Esophagus squamous epithelium (tissue), 5 donors: ENCODE results near the gene CLIC4. TPM values are rescaled to one million over a fixed set of nuclear protein-coding genes. Genes with fewer than 3 reads are reported as not detected.
"Not testable (repeated sequence)": the region's sequence is repeated elsewhere in the genome, so short reads cannot be mapped to it uniquely, and the experiment has no call there.

Experiments used
- DNase-seq: peaks from one replicate; lab custom pipeline; 2025; lab: John Stamatoyannopoulos, UW
- H3K27ac ChIP-seq, 4 donors: fragments of 200-600 bp; sonication (generic); one replicate each; pipeline ENCODE4 v1.5.1; 2016 to 2019; ENCODE audit warnings: mild to moderate bottlenecking in 1 of 4
- H3K27me3 ChIP-seq, 4 donors: fragments of 200-600 bp; sonication (generic); 1 replicate in 3 of 4; 2 replicates in 1 of 4; pipeline versions ENCODE4 v1.5.1 to v1.6.0; 2017 to 2021; ENCODE audit warnings: antibody characterized with exemption in 1 of 4
- H3K36me3 ChIP-seq, 3 donors: fragments of 200-600 bp; sonication (generic); one replicate each; pipeline ENCODE4 v1.5.1; 2016 to 2019
- H3K4me1 ChIP-seq, 3 donors: fragments of 200-600 bp; sonication (generic); one replicate each; pipeline ENCODE4 v1.5.1; 2017 to 2019
- H3K4me3 ChIP-seq, 4 donors: fragments of 200-600 bp; sonication (generic); 1 replicate in 3 of 4; 2 replicates in 1 of 4; pipeline ENCODE4 v1.5.1; 2016 to 2019; ENCODE audit warnings: mild to moderate bottlenecking in 2 of 4, moderate library complexity in 1 of 4
- H3K9me3 ChIP-seq, 3 donors: fragments of 200-600 bp; sonication (generic); one replicate each; pipeline ENCODE4 v1.5.1; 2016 to 2019
- POLR2A ChIP-seq, 4 donors: fragments of 450-650 bp; IDR thresholded peaks; one replicate each; pipeline ENCODE4 v1.6.1; 2017; ENCODE audit warnings: antibody characterized with exemption in 4 of 4, mild to moderate bottlenecking in 4 of 4, moderate library complexity in 3 of 4
- WGBS, 2 donors: methylation state at CpG; one replicate each; pipeline ENCODE4 v1.1.5; 2018; 5-methylcytosine and 5-hydroxymethylcytosine counted together
- intact Hi-C: fragments of 100-400 bp; cut with DNase I; formaldehyde crosslinking; loops from one replicate; pipeline ENCODE4 v1.15.0; 2022
- total RNA-seq, 4 donors: library from RNA; depleted of rRNA; stranded (reverse); fragments of >200 nt; gene quantifications; one replicate each; pipeline ENCODE4 v1.1.0, GENCODE V29; 2016
- TF ChIP-seq, protein P1 (sequence below), 6 experiments: fragments of 450-650 bp in 4 of 6; fragments of 200-600 bp in 2 of 6; sonication (generic) in 2 of 6; IDR thresholded peaks; one replicate each; pipeline ENCODE4 v1.5.1; 2016 to 2019; ENCODE audit warnings: antibody characterized with exemption in 6 of 6, mild to moderate bottlenecking in 4 of 6, moderate library complexity in 4 of 6
- donor health status: DM: yes; HTN: yes; CAD: no.

Gene CLIC4
- total RNA-seq, 4 donors from 2014 or later: 22.3 to 204 (median 69.0) TPM

DNA sequence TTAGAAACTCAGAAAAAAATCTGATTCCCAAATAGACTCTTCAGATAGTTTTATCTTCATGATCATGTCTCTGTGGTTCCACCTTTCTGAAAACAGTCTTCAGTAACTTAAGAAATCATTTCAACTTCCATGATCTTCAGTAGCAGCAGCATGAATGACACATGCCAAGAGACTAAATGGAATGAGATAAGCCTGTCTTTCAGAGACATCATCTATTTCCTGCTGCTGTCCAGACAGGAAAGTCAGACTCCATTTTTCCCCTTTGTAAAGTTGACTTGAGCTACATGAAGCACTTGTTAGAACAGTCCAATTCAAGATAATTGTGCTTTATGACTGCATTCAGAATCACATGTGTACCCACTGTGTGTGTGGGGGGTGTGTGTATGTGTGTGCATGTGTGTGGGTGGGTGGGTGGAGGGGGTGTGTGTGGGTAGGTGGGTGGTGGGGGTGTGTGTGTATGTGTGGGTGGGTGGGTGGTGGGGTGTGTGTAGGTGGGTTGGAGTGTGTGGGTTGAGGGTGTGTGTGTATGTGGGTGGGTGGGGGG, 58.8 kb downstream of the CLIC4 start:
- no peak for DNase-seq
- Histone ChIP-seq H3K4me3 (no peak overlapping the region), H3K36me3 (no peaks in the 10 kb centered on the region), H3K27me3 (no peaks in the 10 kb centered on the region), H3K4me1 (peaks cover 0 to 46% (median 18%) of the 10 kb centered on the region in 3 donors), H3K9me3 (no peaks in the 10 kb centered on the region), H3K27ac (peak overlapping the region in 2 of 4 donors; percentile 49 to 50)
- intact Hi-C loops: no loop called here
- TF ChIP-seq, protein P1, sequence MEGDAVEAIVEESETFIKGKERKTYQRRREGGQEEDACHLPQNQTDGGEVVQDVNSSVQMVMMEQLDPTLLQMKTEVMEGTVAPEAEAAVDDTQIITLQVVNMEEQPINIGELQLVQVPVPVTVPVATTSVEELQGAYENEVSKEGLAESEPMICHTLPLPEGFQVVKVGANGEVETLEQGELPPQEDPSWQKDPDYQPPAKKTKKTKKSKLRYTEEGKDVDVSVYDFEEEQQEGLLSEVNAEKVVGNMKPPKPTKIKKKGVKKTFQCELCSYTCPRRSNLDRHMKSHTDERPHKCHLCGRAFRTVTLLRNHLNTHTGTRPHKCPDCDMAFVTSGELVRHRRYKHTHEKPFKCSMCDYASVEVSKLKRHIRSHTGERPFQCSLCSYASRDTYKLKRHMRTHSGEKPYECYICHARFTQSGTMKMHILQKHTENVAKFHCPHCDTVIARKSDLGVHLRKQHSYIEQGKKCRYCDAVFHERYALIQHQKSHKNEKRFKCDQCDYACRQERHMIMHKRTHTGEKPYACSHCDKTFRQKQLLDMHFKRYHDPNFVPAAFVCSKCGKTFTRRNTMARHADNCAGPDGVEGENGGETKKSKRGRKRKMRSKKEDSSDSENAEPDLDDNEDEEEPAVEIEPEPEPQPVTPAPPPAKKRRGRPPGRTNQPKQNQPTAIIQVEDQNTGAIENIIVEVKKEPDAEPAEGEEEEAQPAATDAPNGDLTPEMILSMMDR (IDR thresholded peaks at IDR 0.05): no peak
- TF ChIP-seq POLR2A (IDR thresholded peaks at IDR 0.05): no peak

- intact Hi-C loops: no loop called here
- H3K36me3 ChIP-seq: no peaks in the 10 kb centered on the region
- H3K4me3 ChIP-seq: no peak overlapping the region
- DNase-seq: no peak
- H3K4me1 ChIP-seq: peaks cover 0 to 51% (median 18%) of the 10 kb centered on the region in 3 donors
- no peaks in the 10 kb centered on the region for H3K27me3 ChIP-seq
- TF ChIP-seq POLR2A (IDR thresholded peaks at IDR 0.05): no peak
- TF ChIP-seq, protein P1 (IDR thresholded peaks at IDR 0.05): no peak
- H3K27ac ChIP-seq: peak overlapping the region in 2 of 4 donors; percentile 26 to 57
- WGBS, 2 donors: 57 to 65% methylated on average over 5 of the region's 5 CpGs
- no peaks in the 10 kb centered on the region for H3K9me3 ChIP-seq
These were observed 60.5 kb downstream of the CLIC4 start for GRCh38 chr1:24805534-24806301.

DNA sequence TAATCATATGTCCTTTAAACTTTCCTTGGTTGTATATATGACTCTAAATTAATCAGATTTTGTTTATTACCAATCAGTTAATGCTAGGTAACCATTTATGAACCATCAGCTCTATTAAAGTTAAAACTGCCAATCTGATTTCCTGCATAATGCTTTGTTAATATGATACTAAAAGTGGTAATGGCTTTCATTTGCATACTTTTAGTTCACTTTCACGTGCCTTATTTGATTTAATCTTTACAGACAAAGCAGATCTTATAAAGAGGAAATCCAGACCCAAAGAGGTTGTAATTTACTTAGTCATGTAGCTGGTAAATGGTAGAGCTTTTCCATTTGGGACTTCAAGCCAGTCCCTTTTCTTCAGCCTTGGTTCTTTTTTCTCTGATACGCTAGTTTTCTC, 61.3 kb downstream of the CLIC4 start:
- Histone ChIP-seq H3K27me3 (no peaks in the 10 kb centered on the region), H3K27ac (peak overlapping the region in 1 of 4 donors; percentile 26), H3K4me1 (peaks cover 0 to 45% (median 12%) of the 10 kb centered on the region in 3 donors), H3K9me3 (no peaks in the 10 kb centered on the region), H3K4me3 (no peak overlapping the region), H3K36me3 (no peaks in the 10 kb centered on the region)
- TF ChIP-seq, protein P1 (IDR thresholded peaks at IDR 0.05): no peak
- TF ChIP-seq POLR2A (IDR thresholded peaks at IDR 0.05): no peak
- DNase-seq: no peak
- 52 to 74% methylated on average over 2 of the region's 2 CpGs for WGBS, 2 donors
- intact Hi-C loops: no loop called here

GRCh38 chr1:24811494-24811893, 66.2 kb downstream of the CLIC4 start:
- H3K27ac ChIP-seq, intact Hi-C loops, H3K4me3 ChIP-seq, H3K9me3 ChIP-seq, H3K27me3 ChIP-seq, DNase-seq: not testable (repeated sequence)
- Histone ChIP-seq H3K4me1 (peaks cover 0 to 14% (median 1%) of the 10 kb centered on the region in 3 donors), H3K36me3 (peaks cover 0 to 12% (median 0%) of the 10 kb centered on the region in 3 donors)
- WGBS, 2 donors: 100% methylated on average over 3 of the region's 3 CpGs

GRCh38 chr1:24820221-24820620, 75.0 kb downstream of the CLIC4 start:
- H3K36me3 ChIP-seq, H3K27me3 ChIP-seq, H3K4me3 ChIP-seq, H3K27ac ChIP-seq, H3K9me3 ChIP-seq, intact Hi-C loops, DNase-seq: not testable (repeated sequence)
- 50% methylated on average over 1 of the region's 1 CpG; no CpG with 5 or more reads in 1 of the 2 donors for WGBS, 2 donors
- H3K4me1 ChIP-seq: peaks cover 0 to 12% (median 3%) of the 10 kb centered on the region in 3 donors

GRCh38 chr1:24822887-24823286, 77.6 kb downstream of the CLIC4 start:
- no peak overlapping the region for H3K27ac ChIP-seq
- no peak for DNase-seq
- no peaks in the 10 kb centered on the region for H3K36me3 ChIP-seq
- intact Hi-C loops: no loop called here
- H3K9me3 ChIP-seq: no peaks in the 10 kb centered on the region
- TF ChIP-seq, protein P1 (IDR thresholded peaks at IDR 0.05): no peak
- no peak for TF ChIP-seq POLR2A (IDR thresholded peaks at IDR 0.05)
- no peaks in the 10 kb centered on the region for H3K27me3 ChIP-seq
- H3K4me1 ChIP-seq: peaks cover 0 to 32% (median 10%) of the 10 kb centered on the region in 3 donors
- H3K4me3 ChIP-seq: no peak overlapping the region

- H3K27ac ChIP-seq, intact Hi-C loops, H3K27me3 ChIP-seq, H3K9me3 ChIP-seq, H3K36me3 ChIP-seq, H3K4me3 ChIP-seq, DNase-seq: not testable (repeated sequence)
- H3K4me1 ChIP-seq: peaks cover 0 to 38% (median 16%) of the 10 kb centered on the region in 3 donors
- 92 to 95% methylated on average over 12 of the region's 12 CpGs for WGBS, 2 donors
These were observed 78.2 kb downstream of the CLIC4 start for GRCh38 chr1:24823486-24823885.
